CD1c-positive myeloid dendritic cell (primary cell): Measurements from ENCODE around the gene GATAD2B.
A peak's percentile ranks its signal among the peaks of the same experiment; 100 is the strongest.
"Not testable (repeated sequence)": the region's sequence is repeated elsewhere in the genome, so short reads cannot be mapped to it uniquely, and the experiment has no call there.

Source experiments
- DNase-seq: peaks from one replicate; pipeline ENCODE4 v3.0.0-alpha.2; 2016; ENCODE audit errors: extremely low spot score

Gene GATAD2B

DNA sequence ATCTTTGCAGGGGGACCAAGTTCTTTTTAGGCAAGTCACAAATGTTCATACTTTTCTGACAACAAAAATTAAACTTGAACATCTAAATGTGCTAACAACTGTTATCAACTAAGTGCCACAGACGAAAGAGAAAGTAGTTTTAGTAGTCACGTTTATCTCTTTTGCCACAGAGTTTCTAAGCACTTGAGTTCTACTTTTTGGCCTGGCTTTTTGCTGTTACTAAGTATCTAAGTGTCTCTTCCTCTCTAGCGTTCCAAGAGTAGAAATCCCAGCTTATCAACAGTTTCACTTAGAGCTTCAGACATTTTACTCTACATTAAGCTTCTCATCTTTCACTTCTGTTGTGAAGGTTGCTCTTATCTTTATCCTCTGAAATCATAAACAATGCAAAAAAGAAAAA is 34.2 kb downstream of the GATAD2B start:
- peak; percentile 9 for DNase-seq

DNA sequence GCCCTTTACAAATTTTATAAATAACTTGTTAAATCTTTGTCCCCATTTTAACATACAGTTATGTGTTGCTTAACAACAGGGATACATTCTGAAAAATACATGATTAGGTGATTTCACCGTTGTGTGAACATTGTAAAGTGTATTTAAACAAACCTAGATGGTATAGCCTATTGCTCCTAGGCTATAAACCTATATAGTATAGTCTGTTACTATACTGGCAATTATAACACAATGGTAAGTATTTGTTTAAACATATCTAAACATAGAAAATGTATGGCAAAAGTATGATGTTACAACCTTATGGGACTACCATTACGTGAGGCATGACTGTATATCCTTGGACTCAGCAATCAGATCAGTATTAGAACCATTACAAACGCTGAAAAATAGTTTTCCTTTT is 36.6 kb downstream of the GATAD2B start:
- DNase-seq = no peak

DNA sequence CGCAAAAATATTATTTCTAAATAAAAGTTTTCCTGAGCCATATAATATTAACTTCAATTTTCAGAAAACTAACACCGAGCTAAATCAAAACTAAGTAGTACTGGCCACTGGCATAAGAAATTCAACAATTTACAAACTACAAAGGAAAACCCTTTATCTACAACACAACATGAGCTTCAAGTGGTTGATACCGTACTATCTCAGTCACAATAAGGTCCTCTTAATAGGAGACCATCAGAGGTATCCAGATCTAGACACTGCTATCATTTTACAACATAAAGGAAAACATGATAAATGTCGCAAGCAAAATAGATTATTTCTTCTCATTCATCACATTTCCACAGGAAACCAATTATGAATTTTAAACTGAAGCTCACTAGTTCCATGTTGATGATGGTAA is 39.5 kb downstream of the GATAD2B start:
- DNase-seq = no peak

DNA sequence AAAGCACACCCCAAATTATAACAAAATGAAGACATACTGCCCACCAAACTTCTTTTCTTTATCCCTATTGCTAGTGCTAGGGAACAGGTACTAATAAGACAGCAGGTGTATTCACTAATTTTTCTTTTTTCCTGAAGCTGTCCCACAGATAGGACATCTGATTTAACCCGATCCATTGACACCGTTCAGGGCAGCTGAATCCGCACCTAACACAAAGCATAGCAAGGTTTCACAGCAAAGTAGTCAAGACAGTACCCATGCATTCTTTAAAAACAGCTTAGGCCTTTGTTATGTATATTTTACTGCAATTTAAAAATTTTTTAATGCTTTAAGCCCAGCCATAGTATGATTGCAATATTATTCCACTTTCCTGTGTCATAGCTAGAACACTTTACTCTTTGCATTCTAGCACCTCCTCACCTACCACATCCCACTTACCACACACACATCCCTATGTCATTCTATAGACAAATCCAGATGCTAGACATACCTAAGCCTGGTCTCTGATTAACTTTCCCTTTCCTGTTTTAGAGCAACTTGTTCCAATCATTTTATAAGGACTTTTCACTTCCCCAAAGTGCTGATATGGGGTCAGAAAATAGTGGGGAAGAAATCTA is 40.4 kb downstream of the GATAD2B start:
- DNase-seq = peak; percentile 34

DNA sequence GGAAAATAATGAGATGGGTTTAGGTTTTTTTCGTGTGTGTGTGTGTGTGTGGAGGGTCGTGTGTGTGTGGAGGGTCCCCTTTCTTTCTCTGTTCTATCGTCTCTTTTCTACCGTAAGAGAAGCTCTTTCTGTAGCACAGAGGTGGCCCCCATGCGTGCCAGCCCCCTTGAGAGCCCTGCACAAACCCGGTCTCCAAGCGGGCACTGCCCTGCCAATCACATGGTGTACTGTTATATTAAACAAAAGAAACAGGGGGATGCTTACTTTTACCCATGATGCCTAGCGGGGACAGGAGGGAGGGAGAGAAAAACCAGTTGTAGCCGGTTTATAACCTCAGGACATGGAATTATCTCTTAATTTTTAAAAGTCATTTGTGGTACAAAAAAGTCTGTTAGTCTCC is 41.0 kb downstream of the GATAD2B start:
- DNase-seq = no peak

DNA sequence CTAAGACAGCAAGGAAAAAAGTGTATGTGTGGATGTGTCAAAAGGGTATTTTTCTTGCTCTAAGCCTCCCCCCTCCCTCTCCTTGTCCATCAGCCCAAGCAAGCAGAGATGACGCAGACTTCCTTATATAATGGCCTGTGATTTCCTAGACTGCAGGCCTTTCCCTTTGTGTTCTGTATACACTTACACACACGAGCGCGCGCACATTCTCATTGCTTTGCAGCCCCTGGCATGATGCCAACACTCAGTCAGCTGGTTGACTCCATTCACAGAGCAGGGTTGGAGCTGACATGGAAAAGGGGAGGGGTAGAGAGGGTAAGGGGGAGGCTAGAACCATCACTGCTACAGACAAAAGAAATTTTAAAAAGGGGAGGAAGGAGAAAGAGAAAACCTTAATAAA is 41.8 kb downstream of the GATAD2B start:
- DNase-seq = peak; percentile 55

DNA sequence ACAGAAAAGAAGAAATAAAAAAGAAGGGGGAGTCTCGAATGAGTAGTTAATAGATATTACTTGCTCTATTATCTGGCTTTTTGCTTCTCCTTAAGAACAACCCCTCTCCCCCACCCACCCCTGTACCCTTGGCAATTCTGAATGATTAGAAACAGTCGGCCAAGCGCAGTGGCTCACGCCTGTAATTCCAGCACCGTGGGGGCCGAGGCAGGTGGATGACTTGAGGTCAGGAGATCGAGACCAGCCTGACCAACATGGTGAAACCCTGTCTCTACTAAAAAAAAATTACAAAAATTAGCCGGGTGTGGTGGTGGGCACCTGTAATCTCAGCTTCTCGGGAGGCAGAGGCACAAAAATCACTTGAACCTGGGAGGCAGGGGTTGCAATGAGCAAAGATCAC is 42.7 kb downstream of the GATAD2B start:
- no peak for DNase-seq

DNA sequence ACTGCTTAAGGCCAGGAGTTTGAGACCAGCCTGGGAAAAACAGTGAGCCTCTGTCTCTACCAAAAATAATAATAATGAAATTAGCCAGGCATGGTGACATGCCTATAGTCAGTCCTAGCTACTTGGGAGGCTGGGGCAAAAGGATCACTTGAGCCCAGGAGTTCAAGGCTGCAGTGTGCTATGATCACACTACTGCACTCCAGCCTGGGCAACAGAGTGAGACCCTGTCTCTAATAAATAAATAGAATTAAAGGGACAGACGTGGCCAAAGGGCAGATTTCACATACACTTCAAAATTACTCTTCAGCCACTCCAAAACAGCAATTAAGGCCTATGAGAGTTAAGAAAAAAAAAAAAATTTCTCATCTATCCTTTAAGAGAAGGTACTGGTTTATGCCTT is 45.7 kb downstream of the GATAD2B start:
- no peak for DNase-seq

DNA sequence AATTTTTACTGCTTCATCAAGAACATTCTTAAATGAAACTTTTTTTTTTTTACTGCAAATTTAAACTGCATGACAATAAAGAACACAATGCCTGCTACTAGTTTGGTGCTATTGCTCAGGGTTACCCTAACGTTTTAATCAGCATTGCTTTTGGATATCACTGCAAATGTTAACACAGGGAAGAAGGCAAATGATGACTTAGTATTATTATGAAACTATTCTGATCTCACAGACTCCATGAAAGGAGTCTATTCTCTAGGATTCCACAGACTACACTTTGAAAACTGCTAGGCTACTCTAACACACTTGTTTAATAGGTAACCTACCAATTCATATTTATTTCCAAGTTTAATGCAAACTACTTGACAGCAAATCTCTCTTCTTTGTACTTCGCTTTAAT is 49.8 kb downstream of the GATAD2B start:
- no peak for DNase-seq

DNA sequence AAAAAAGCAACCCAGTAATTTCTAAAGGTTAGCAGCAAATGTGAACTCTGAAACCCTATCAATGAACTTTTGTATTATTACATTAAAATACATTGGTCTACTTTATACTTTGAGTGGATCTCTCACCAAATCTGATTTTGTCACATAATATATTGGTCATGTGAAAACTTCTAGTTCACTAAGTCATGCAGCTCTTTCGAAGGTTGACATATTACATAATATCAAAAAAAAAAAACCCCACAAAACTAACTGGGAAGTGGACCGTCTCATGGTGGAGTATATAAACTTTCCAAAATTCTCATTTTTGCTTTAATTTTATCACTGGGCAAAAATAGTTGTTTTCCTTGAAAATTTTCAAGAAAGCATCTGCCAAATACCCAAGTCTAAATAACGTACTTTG is 50.4 kb downstream of the GATAD2B start:
- peak; percentile 17 for DNase-seq

DNA sequence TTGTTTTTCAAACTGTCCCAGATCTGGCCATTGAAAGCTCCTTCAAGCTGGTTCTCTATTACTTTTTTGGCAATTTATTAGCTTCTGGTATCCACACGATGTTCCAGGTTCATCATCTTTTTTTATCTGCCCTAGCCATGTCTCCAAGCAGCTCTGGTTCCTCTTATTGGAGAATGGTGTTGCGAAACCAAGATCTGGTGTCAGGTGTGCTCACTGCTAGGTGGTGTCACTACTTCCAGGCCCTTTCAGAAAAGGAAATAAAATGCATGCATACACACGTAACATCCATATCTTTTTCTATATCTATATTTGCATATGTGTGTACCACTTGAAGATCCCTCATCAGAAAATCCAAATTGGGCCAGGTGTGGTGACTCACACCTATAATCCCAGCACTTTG is 53.3 kb downstream of the GATAD2B start:
- no peak for DNase-seq

DNA sequence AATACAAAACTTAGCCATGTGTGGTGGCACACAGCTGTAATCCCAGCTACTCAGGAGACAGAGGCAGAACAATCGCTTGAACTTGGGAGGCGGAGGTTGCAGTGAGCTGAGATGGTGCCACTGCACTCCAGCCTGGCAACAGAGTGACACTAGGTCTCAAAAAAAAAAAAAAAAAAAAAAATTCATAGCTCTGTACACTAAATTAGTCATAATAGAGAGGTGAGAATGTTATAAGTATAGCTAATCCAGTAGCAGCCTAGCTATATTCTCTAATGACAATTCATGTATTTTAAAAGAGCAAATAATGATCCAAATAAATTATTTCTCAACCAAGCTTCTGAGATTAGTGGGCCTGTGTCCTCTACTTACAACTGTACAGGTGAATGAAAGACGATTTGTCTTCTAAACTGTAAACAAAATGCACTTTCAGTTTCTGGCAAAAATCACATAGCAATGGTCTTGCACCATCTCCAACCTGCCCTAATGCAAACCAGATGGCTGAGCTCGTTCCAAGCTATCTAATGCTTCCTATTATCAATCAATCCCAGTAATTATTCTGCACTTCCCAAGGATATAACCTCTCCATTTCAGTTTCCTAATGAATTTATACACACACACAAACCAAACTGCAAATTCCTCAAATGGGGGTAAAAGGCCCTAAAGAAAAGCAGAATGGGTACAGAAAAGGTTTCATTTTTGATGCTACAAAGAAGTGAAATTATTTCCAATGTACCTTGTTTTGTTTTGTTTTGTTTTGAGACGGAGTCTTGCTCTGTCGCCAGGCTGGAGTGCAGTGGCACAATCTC is 56.5 kb downstream of the GATAD2B start:
- no peak for DNase-seq

DNA sequence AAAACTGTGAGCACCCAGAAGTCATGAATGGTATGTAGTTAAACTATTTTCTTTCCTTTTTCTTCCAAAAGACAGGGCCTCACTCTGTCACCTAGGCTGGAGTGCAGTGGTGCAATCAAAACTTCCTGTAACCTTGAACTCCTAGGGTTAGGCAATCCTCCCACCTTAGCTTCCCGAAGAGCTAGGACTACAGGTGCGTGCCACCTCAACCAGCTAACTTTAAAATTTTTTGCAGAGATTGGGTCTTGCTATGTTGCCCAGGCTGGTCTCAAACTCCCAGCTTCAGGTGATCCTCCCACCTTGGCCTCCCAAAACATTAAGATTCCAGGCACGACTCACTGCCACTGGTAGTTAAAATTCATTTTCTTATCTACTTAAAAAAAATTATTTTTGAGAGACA is 62.5 kb downstream of the GATAD2B start:
- DNase-seq = no peak

DNA sequence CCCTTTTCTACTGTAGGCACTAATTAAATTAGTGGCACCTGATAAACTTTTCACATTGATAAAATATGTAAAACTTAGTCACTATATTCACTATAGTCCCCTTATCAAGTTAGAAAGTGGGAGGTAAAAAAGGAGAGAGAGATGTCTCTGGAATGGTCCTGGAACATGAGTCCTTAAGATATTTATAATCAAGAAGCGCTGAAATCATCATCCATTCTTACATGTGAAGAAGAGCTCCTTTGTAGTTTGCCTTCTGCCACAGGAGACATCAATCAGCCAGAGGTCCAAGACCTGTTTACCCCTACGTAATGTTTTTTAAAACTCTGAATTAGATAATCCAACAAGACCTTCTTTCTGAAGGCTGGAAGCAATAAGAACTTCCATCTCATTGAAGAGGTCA is 65.3 kb downstream of the GATAD2B start:
- no peak for DNase-seq

DNA sequence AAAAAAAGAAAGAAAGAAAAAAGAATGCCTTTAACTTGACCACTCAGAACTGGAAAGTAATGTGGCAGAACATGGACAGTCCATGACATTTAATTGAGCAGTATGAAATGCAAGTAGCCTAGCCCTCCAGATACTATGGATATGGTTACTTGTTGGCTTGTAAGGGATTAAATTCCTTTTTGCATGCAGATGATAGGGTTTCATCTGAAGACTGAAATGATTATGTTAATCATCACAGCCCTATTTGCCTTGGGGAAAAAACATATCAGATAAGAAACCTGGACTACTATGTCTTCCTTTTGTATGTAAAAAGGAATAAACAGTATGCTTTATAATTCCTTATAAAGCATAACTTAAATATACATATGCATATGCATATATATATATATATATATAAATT is 66.0 kb downstream of the GATAD2B start:
- DNase-seq = no peak

DNA sequence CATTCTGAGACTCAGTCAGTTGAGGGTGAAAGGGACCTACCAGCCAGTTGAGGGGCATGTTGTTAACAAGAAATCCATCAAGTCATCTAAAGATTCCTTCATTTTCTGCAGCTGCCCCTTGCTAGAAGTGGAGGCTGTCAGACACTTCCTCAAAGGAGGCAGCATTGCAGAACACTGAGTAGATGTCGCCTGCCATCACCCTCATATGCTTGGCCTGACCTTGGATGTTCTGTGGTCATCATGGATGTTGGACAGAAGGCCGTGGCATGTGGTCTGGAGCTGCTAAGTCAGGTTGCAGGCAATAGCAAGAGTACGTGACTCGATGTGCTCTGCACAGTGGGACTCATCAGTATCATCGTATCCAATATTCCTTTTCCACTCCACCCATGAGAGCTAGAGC is 70.6 kb downstream of the GATAD2B start:
- DNase-seq = peak; percentile 39

DNA sequence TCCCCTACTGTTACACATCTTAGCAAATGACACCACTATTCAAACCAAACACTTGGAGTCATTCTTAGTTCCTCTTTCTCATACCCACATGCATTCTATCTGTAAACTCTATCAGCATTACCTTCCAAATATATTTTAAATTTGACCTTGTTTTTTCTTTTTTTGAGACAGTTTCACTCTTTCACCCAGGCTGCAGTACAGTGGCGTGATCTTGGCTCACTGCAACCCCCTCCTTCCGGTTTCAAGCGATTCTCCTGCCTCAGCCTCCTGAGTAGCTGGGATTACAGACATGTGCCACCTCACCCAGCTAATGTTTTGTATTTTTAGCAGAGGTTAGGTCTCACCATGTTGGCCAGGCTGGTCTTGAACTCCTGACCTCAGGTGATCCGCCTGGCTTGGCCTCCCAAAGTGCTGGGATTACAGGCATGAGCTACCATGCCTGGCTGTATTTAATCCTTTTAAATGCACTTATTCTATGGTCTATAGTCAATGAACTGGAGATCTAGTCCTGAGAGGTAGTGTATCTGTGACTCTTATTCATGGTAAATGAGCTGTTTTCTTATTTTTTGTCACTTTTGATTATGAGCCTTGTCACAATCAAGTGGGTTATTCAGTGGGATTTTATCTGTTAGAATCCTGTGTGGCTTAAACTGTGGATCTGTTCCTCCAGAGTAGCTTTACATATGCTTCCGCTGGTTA is 73.1 kb downstream of the GATAD2B start:
- peak; percentile 62 for DNase-seq

DNA sequence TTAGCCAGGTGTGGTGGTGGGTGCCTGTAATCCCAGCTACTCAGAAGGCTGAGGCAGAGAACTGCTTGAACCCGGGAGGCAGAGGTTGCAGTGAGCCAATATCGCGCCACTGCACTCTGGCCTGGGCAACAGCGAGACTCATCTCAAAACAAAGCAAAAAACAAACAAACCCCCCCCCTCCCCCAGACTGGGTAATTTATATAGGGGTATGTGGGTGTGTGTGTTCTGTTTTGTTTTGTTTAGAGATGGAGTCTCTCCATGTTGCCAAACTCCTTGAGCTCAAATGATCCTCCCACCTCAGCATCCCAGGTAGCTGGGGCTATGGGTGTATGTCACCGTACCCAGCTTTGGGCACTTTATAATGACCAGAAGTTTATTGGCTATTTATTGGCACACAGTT is 74.0 kb downstream of the GATAD2B start:
- DNase-seq = no peak

DNA sequence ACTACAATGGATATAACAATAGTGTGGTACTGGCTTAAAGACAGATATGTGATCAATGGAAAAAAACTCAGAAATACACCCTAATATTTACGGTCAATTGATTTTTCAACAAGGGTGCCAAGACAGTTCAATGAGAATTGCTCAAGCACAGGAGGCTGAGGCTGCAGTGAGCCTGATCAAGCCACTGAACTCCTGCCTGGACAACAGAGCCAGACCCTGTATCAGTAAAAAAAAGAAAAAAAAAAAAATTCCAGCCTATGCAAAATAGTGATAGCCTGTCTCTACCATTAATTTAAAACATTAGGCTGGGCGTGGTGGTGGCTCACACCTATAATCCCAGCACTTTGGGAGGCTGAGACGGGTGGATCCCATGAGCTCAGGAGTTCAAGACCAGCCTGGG is 77.6 kb downstream of the GATAD2B start:
- no peak for DNase-seq

DNA sequence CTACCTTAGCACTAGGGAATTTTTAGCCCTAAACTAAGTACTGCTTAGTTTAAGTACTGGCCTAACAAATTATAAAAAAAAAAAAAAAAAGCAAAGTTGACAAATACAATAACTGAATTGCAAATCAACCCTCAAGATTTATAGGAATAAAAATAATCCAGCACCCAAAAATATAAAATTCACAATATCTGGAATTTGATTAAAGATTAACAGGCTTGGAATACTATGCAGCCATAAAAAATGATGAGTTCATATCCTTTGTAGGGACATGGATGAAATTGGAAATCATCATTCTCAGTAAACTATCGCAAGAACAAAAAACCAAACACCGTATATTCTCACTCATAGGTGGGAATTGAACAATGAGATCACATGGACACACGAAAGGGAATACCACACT is 78.4 kb downstream of the GATAD2B start:
- DNase-seq = not testable (repeated sequence)

DNA sequence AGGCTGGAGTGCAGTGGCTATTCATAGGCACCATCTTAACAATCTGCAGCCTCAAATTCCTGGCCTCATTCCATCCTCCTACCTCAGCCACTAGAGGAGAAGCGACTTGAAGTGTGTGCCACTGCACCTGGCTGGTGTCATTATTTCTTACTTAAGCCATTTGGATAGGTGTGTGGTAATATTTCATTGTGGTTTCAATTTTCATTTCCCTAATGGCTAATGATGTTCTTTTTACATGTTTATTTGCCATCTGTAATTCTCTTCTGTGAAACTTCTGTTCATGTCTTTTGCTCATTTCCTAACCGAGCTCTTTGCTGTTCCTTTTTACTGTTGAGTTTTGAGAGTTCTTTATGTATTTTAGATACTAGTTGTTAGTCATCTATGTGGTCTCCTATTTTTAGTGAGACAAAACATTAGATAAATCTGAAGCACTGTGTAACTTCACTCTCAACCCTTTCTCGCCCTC is 80.7 kb downstream of the GATAD2B start:
- no peak for DNase-seq

DNA sequence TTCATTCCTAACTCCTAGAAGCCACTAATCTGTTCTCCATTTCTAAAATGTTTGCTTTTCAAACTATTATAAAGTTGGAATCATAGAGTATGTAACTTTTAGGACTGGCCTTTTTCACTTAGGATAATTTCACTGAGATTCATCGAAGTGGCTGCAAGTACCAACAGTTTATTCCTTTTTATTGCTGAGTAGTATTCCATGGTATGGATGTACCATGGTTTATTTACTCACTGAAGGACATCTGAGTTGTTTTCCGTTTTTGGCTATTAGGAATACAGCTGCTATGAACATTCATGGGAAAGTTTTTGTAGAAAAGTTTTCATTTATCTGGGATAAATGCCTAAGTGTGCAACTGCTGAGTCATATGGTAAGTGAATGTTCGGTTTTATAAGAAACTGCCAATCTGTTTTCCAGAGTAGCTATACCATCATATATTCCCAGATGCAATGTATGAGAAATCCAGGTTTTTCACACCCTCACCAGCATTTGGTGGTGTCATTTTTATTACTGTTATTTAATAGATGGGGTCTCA is 81.2 kb downstream of the GATAD2B start:
- DNase-seq = no peak

DNA sequence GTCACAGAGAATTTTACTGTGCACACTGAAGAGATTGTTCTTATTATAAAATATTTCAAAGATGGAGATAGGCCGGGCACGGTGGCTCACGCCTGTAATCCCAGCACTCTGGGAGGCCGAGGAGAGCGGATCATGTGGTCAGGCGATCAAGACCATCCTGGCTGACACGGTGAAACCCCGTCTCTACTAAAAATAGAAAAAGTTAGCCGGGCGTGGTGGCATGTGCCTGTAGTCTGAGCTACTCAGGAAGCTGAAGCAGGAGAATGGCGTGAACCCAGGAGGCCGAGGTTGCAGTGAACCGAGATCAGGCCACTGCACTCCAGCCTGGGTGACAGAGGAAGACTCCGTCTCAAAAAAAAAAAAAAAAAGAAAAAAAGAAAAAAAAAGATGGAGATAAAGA is 82.0 kb downstream of the GATAD2B start:
- not testable (repeated sequence) for DNase-seq
